ENCODE data around the gene ADGRL3.

The ADGRL3 gene

GRCh38 chr4:61603086-61603485 is 403.0 kb downstream of the ADGRL3 start:
- no peak for TF ChIP-seq CTCF (IDR thresholded peaks at IDR 0.05; ENCODE audit: low read depth, low read length, missing control alignments)
- H3K4me3 ChIP-seq (ENCODE audit: low read depth, low read length), result no peak overlapping the region
- DNase-seq (ENCODE audit: low read depth), result no peak

GRCh38 chr4:61604054-61604453 is 403.9 kb downstream of the ADGRL3 start:
- no peak for TF ChIP-seq CTCF (IDR thresholded peaks at IDR 0.05; ENCODE audit: low read depth, low read length, missing control alignments)
- no peak overlapping the region for H3K4me3 ChIP-seq (ENCODE audit: low read depth, low read length)
- no peak for DNase-seq (ENCODE audit: low read depth)

GRCh38 chr4:61605984-61606383 is 405.9 kb downstream of the ADGRL3 start:
- no peak for TF ChIP-seq CTCF (IDR thresholded peaks at IDR 0.05; ENCODE audit: low read depth, low read length, missing control alignments)
- no peak for DNase-seq (ENCODE audit: low read depth)
- H3K4me3 ChIP-seq (ENCODE audit: low read depth, low read length), result no peak overlapping the region

- no peak for TF ChIP-seq CTCF (IDR thresholded peaks at IDR 0.05; ENCODE audit: low read depth, low read length, missing control alignments)
- H3K4me3 ChIP-seq (ENCODE audit: low read depth, low read length), result no peak overlapping the region
Observed at GRCh38 chr4:61614231-61614630, 414.1 kb downstream of the ADGRL3 start.

GRCh38 chr4:61619528-61619927 is 419.4 kb downstream of the ADGRL3 start:
- TF ChIP-seq CTCF (IDR thresholded peaks at IDR 0.05; ENCODE audit: low read depth, low read length, missing control alignments), result no peak
- DNase-seq (ENCODE audit: low read depth), result no peak
- H3K4me3 ChIP-seq (ENCODE audit: low read depth, low read length), result no peak overlapping the region

More at GRCh38 chr4:61614231-61614630, 414.1 kb downstream of the ADGRL3 start:
- DNase-seq (ENCODE audit: low read depth), result no peak

GRCh38 chr4:61628282-61628681 is 428.2 kb downstream of the ADGRL3 start:
- no peak for DNase-seq (ENCODE audit: low read depth)
- TF ChIP-seq CTCF (IDR thresholded peaks at IDR 0.05; ENCODE audit: low read depth, low read length, missing control alignments), result no peak
- no peak overlapping the region for H3K4me3 ChIP-seq (ENCODE audit: low read depth, low read length)

- DNase-seq (ENCODE audit: low read depth), result no peak
- no peak overlapping the region for H3K4me3 ChIP-seq (ENCODE audit: low read depth, low read length)
- TF ChIP-seq CTCF (IDR thresholded peaks at IDR 0.05; ENCODE audit: low read depth, low read length, missing control alignments), result no peak
Observed at GRCh38 chr4:61628727-61629126, 428.6 kb downstream of the ADGRL3 start.

All from GM12864 (cell line).